Stimulated activated CD4-positive, alpha-beta T cell treated with anti-CD3 and anti-CD28 coated beads, Interleukin-1b, Interleukin-23, amount 100 ng/mL, for 48 hours (primary cell): Measurements from ENCODE around the gene PRKG1.

Experiments
- DNase-seq: peaks from one replicate; pipeline ENCODE4 v3.0.0-alpha.2; 2020

PRKG1 gene

DNA sequence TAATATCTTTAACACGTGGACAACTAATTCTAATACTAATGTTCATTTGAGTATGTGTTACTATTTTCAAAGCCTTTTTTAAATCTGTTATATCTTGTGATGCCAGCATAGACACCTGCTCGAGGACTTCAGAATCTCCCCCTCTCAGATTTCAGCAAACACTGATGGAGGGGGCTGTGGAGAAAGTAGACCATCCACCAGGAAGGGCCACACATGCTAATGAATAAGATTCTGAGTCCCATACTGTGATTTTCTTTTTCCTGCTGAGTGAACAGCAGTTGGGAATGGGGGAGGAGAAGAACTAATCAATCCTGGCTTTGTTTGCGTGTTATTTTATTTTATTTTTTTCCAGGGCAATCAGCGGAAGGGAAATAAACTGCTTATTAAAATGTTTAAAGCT lies 783.0 kb downstream of the PRKG1 start:
- no peak for DNase-seq

DNA sequence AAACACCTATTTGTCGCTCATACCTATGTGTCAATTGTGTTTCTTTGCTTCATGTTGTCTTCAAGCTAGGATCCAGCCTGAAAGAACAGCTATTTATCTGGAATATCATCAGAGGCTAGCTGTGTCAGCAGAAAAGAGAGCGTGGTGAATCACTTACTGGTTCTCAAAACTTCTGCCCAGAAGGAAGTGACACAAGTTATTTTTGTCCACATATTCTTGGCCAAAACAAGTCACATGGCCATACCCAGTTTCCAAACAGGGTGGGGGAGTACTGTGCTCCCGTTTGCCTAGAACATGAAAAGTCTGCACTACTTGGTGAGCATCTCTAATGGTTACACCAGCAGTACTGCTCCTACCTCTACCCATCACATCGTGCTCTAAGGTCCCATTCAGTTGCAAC lies 786.0 kb downstream of the PRKG1 start:
- DNase-seq: no peak

DNA sequence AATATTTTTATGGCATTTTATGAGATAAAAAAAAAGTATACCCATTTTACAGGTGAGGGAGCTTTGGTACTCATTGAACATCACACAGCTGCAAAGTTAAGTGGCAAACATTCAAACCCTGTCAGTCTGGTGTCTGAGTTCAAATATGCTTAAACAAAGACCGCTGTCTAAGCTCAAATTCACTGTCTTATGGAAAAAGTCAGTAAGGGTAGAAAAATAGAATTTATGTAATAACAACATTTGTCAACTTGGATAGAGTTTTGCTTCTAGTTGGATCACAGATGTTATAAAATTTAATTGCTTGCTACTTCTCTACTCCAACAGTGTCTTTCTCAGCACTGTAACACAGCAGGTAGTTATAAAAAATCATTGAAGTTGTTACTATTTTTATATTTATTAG lies 786.8 kb downstream of the PRKG1 start:
- DNase-seq: no peak

DNA sequence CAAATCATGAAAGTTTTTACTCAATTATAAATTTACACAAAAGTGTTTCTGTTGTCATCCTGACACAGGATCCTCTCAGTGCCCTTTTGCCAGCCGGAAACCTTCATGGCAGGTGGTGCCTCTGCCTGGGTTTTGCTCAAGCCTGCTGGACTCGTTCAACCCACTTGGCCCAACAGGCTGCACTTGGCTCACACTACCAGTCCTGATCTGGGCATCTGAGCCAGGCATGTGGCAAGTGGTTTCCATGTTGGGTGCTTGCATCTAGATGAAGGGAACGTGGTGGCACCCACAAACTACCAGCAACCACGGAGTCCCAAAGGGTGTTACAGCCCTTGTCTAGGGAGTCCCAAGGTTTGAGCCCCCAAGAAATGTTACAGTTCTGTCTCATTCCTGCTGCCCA lies 787.4 kb downstream of the PRKG1 start:
- DNase-seq: no peak

DNA sequence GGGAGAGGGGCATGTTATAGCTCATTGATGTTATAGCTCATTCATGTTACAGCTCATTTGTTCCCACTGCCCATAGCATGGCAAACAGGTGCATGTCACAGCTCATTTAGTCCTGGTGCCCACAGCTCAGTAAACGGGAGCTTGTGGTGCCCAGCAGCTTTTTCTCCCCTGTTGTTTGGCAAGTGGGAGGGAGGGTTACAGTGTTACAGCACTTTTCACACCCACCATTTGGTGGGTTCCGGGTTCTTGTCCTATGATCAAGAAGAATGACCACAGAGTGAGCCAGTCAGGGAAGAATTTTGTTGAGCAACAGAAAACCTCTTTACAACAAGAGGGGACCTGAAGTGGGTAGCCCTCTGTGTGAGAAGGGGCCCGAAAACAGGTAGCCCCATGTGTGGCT lies 787.9 kb downstream of the PRKG1 start:
- no peak for DNase-seq

DNA sequence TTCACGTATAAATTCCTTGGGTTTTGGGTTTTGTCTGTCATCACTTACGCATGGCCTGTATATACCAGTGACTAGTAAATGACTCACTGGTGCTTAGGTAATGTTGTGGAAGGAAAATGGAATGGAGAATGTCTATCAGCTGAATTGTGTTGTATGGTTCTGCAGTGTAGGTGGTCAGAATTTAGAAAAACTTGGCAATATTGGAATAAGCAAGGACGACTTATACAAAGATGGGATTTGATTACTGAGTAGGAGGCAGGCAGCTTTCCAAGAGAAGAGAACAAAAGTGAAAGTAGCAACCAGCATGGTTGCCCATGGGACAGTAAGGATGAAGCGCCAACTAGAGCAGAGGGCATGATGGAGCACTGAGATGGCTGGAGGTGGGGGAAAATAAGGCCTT lies 793.7 kb downstream of the PRKG1 start:
- DNase-seq: no peak

DNA sequence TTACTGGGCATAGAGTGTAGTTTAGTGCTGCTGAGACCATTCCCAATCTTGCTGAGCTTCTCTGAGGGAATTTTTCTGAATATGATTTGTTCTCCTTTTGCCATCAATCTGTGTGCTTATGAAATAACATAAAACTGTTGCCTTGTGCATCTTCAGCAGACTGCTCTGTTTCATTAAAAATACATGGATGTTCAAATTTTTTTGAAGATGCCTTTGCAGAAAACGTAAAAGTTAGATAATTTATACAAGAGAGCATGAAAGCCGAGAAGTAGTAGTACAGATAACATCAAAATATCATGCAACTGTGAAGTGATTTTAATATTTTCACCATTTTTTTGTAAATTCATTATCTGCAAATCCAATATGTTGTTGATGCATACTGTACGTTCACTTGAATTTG lies 799.8 kb downstream of the PRKG1 start:
- DNase-seq: no peak

DNA sequence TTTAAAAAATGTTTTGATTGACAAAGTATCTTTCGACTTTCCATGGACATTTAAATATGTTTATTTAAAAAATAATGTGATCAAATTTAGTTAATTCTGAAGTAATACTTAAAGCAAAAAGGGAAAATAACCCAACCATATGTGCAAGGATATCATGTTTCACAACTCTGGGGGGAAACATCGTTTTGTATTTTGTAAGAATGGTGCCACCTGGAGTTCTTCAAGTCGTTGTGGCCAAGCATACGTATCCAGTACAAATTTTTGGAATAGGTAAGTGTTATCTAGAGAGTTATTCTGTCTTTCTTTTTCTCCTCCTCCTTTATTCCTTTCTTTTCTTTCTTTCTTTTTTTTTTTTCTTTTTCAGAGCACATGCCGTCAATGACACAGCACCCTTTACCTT lies 801.3 kb downstream of the PRKG1 start:
- no peak for DNase-seq

DNA sequence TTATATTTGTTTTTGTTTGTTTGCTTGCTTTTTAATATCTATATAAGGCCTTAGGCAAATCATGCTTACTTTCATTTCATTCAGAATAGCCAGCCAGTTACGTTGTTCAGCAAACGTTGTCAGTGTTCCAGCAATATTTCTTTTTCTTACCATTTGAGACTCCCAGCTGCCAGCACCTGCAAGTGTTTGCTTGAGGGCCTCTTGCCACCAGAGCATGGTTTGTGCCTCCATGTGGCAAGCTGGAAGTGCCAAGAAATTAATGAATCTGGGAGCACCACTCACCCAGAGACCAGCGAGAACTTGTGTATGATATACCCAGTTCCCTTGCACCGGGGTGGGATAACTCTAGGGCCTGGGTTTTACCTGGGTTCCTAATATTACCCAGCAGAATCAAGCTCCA lies 802.2 kb downstream of the PRKG1 start:
- DNase-seq: no peak

DNA sequence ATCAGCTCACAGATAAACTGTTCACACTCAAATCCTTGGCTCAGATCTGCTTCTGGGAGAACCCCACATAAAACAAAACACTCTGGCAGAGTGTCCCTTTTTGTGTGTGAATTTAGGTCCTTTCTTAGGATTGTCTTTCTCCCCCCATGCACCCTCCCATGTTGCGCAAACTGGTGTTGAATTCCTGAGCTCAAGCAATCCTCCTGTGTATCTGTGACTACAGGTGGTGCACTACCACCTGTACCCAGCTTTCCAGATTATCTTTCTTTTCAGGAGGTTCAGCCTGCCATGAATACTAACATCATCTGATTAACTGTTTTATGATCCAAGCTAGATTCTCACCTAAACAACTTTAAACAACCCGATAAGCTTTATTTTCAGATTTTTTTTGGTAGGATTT lies 802.7 kb downstream of the PRKG1 start:
- DNase-seq: no peak

DNA sequence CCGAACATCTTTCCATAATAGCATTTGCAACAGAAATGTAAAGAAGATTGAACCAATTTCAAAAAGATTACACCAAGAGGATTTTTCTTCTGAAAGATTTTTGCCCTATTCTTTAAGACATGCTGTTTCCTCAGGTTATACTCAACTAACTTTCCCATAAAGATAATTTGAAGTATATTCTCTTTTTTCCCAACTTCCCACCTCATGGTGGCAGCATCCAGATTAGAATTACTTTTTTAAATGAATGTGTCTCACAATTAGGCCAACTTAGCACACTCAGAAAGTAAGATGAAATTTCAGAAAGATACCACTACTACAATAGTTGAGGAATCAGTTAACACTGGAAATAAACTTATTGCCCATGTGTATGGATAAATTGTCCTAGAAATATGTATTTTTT lies 803.3 kb downstream of the PRKG1 start:
- no peak for DNase-seq

DNA sequence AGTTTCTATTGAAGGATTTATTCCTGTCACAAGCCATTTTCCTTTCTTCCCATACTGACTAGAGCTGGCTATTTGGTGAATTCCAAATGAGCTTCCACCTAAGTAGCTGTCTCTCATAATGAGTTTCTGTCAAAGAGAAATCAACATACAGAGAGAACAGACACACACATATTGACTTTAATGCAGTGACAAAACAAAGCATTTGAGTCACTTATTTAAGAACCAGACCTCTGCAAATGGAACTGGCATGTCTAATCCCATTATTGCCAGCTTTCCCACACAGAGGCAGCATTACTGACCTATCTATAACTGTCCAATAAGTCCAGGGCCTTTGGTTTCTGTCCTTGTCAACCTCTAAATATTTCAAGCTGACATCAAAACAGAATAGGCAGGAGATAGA lies 804.4 kb downstream of the PRKG1 start:
- DNase-seq: no peak

DNA sequence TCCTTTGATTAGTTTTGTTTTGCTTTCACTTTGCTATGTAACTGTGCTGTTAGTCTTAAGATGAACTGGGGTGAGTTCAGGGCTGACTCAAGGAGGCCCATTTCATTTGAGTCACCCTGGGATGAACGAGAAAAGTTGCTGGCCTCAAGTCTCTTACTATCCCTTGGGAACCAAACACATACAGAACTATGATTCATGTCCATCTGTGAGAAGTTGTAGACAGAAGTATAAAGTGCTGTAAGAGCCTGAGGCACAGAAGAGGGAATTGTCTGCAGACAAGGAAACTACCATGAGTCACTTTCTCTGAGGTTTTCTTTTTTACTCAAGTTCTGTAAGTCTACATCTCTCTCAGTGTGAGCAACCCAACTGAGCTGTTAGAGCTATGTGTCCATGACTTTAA lies 805.0 kb downstream of the PRKG1 start:
- DNase-seq: peak; percentile 39

DNA sequence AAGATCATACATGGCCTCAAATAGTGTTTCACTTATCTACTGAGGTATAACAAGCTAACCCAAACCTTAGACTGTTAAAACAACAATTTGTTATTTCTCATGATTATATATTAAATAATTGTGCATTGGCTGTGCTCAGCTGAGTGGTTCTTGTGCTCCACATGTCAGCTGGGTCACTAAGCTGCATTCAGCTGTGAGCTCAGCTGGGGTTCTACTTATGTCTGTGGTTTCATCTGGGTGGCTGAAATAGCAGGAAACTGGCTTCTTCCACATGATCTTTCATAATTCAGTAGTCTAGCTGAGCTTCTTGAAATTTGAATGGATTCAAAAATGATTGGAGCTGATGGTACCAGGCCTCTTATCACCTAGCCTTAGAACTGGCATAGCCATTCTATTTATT lies 806.9 kb downstream of the PRKG1 start:
- no peak for DNase-seq

DNA sequence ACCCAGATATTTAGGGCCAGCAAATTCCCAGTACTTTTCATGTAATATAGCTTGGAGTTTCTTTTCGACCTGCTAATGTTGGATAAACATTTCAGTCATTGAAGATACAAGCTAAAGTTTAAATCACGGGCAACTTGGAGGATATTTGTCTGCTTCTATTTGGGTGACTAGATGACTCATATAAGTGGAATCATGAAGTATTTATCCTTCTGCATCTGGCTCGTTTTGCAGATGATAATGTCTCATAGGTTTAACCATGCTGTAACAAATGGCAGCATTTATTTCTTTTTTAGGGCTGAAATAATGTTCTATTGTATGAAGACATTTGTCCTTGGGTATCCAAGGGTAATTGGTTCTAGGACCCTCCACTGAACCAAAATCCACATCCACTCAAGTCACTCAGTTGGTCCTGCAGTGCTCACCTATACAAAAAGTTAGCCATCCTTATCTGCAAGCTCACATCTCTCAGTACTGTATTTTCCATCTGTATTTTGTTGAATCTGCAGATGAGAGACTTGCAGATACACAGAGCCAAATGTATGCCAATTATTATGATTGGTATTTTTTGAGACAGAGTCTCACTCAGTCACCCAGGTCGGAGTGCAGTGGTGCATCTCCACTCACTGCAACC lies 812.3 kb downstream of the PRKG1 start:
- no peak for DNase-seq

DNA sequence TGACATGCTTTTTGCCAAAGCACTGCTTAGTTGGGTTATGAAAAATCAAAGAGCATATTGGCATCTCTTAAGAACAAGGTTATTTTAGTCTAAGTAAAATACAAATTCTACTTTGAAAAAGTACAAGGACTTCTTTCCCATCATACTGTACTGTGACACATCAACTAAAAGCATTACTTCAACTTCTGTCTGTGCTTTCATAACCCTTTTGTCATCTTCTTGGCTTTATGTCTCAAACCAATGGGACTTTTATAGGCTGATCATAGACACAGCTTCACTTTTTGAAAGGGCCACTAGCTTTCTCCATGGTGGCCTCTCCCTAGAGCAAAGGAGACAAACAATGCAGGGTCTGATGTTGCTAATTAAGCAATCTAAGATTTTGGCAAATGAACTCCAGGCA lies 814.0 kb downstream of the PRKG1 start:
- DNase-seq: no peak

DNA sequence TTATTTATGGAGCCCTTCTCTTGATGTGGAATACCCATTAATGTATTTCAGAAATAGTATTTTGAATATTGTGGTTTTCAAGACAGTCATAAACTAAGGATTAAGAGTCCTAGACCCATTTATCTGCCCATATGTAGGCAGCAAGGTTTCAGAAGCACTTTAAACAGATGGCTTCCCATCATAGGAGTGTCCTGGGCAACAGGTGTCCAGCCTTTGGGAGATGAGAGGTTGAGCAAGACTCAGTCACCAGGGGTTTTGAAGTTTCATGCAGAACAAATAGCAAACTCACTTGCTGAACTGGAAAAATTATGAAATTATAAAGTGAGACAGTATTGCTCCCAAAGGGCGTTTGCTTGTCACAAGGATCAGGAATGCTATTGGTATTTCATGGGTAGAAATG lies 818.0 kb downstream of the PRKG1 start:
- no peak for DNase-seq

DNA sequence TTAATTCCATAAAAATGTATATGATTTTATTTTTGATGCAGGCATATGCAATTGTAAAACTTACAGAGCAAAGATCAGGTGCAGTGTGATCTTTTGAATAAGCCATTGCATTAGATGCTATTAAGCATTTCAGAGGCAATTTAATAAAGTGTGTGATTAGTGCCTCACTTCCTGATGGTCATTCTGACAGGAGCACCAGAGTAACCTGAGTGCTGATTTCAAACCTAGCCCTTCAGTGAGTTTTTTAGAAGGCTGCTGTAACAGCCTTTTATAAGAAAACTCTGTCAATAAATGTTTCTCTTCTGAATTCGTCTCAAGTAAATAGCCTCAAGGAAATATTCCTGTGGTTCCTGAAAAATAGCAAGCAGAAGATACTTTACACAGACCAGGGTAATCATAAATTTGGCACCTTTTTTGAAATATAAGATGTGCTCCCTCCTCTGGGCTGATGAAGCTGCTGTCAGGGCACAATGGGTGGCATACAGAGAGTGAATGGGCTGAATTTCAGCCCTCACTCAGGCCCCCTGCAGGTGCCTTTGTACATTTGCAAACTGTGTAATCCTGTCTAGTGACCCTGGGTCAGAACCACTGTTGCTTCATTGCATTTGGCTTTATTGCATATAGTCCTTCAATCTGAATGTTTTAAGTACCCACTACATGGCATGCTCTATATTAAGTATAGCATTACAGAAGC lies 818.8 kb downstream of the PRKG1 start:
- no peak for DNase-seq

DNA sequence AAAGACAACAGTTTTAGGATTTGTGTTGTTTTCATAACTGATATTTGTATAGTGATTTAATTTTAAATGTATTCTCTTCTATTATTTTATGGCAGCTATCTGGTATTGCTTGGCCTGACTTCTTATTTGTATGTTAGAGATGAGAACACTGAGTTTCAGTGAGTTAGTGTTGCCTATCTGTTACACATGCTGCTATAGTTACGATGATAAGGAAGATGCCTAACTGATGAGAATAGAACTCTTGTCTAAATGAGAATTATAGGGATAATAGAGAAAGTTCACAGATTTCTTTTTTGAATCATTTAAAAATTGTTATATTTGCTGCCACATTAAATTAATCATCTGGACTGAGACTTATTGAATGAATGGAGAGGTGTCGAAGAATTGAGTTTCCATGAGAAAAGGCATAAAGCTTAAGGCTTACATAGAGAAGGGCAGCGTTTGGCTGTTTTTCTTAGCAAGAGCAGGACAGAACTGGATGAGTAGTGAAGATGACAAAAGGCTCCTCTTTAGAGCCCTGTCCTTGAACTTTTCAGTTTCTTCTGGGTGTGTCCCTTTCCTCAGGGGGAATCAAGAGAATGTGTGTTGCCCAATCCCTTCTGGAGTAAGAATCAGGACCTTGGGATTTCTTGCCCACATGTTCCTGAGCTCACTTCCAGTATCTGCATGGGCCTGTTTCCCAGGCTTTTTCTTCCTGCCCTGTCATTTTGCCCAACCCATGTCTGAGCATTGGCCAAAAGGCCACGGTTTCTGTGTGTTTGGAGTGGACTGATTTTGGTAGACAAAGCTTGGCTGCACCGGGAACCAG lies 820.7 kb downstream of the PRKG1 start:
- no peak for DNase-seq

DNA sequence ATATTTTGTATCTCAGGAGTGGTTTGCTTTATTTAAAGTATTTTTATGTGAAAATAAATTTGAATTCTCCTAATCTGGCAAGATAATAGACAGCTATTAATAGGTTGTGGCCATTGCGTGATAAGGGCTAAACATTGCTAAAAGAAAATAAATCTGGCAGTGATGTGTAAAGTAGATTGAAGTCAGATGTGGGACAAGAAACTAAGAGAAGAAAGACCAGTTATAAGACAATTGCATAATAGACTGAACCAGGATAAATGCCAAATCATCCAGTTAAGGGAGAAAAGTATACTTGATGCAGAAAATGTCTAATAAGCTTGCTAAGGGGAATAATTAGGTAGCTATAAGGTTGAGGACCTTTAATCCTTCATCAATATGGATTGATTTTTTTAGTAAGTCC lies 822.6 kb downstream of the PRKG1 start:
- no peak for DNase-seq

DNA sequence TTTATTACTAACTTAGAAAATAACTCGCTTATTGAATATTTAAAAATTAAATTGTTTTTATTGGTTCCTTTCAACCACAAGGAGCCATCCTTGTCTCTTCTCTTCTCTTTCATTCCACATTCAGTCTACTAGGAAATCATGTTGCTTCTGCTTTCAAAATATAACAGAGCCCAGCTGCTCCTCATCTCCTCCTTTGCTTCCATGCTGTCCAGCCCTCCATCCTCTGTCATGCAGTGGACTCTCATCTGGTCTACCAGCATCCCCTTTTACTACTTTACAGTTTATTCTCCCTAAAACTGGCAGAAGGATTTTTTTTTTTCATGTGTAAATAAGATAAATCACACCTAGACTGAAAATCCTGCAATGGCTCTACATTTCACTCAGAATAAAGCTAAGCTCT lies 823.3 kb downstream of the PRKG1 start:
- no peak for DNase-seq

DNA sequence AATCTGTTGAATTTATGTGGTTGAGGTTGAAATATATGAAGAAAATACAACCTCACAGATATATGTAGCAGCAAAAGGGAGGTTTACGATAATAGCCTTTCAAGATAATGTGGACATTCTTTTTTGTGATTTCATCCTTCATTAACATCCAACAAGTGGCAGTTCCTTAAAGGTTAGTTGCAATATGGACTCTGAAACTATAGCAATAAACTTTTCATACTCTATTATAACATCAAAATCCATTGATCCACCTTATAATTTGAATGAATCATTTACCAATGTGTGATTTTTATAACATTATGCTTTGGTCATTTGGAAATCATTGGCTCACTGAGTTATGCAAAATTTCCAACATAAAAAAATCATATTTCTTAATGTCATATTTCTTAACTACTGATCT lies 825.9 kb downstream of the PRKG1 start:
- no peak for DNase-seq

DNA sequence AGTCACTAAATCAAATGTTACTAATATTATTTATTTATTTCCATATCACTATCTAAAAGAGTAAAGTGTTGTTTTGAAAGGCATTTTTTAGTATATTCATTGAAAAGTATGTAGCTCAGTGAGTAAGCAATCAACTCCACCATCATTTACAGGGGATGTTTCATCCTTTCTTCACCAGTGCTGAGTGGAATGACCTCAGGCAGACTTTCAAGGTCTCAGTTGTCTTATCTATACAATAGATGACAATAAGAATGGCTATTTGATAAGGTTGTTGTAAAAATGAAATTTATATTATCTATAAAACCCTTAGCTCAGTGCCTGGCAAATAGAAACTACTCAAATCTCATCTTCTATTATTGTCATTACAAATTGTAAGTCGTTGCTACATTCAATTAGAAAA lies 829.4 kb downstream of the PRKG1 start:
- DNase-seq: no peak

DNA sequence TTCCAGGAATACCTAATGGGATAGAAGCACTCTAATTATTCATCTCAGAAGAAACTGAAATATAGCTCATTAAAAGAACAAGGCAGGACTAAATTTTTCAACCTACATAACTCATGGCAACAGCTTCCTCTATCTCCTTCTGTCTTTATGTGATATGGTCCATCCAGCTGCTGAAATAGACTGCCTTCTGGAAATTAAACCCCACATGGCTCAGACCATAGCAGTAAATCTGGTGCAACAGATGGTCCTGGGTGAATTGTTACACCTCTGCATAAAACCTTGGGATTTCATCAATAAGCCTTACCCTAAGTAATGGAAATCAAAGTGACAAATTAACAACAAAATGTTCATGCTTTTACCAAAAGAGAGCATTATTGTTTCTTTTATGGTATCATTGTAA lies 830.7 kb downstream of the PRKG1 start:
- no peak for DNase-seq
